ENCODE measurements around the gene ATG2A. TPM values are rescaled to one million over a fixed set of nuclear protein-coding genes. Genes with fewer than 3 reads are reported as not detected.
A peak's percentile ranks its signal among the peaks of the same experiment; 100 is the strongest.

Gene ATG2A
- total RNA-seq, 1 donor = 25.7 TPM

GRCh38 chr11:64933213-64933934 is 16.4 kb upstream of the ATG2A start:
- Histone ChIP-seq H3K27me3 (ENCODE audit: insufficient read depth, low read length) (no peaks in the 10 kb centered on the region), H3K4me1 (ENCODE audit: insufficient read depth, low read length) (no peaks in the 10 kb centered on the region), H3K9me3 (ENCODE audit: low read depth, low read length) (no peaks in the 10 kb centered on the region), H4K20me1 (ENCODE audit: insufficient read depth, low read length) (no peaks in the 10 kb centered on the region), H3K4me3 (ENCODE audit: insufficient read depth, low read length) (no peak overlapping the region), H3K79me2 (ENCODE audit: insufficient read depth, low read length) (no peaks in the 10 kb centered on the region), H2AFZ (ENCODE audit: low read length) (no peak overlapping the region), H3K36me3 (ENCODE audit: insufficient read depth, low read length) (peaks cover 45% of the 10 kb centered on the region), H3K27ac (ENCODE audit: low read depth, low read length) (no peak overlapping the region), H3K4me2 (ENCODE audit: insufficient read depth, low read length) (no peak overlapping the region)
- no peak for TF ChIP-seq CTCF (IDR thresholded peaks at IDR 0.05; ENCODE audit: extremely low read depth, low read depth, low read length)
- DNase-seq (ENCODE audit: insufficient read length, low spot score, missing footprints) = peak; percentile 37

- Histone ChIP-seq H3K9me3 (ENCODE audit: low read depth, low read length) (no peaks in the 10 kb centered on the region), H3K36me3 (ENCODE audit: insufficient read depth, low read length) (peaks cover 49% of the 10 kb centered on the region), H3K79me2 (ENCODE audit: insufficient read depth, low read length) (no peaks in the 10 kb centered on the region), H3K4me1 (ENCODE audit: insufficient read depth, low read length) (no peaks in the 10 kb centered on the region), H4K20me1 (ENCODE audit: insufficient read depth, low read length) (no peaks in the 10 kb centered on the region), H3K27ac (ENCODE audit: low read depth, low read length) (no peak overlapping the region), H3K4me2 (ENCODE audit: insufficient read depth, low read length) (no peak overlapping the region), H3K4me3 (ENCODE audit: insufficient read depth, low read length) (no peak overlapping the region), H3K27me3 (ENCODE audit: insufficient read depth, low read length) (no peaks in the 10 kb centered on the region), H2AFZ (ENCODE audit: low read length) (no peak overlapping the region)
- peak; percentile 10 for DNase-seq (ENCODE audit: insufficient read length, low spot score, missing footprints)
- TF ChIP-seq CTCF (IDR thresholded peaks at IDR 0.05; ENCODE audit: extremely low read depth, low read depth, low read length) = no peak
These were observed 15.3 kb upstream of the ATG2A start for GRCh38 chr11:64932324-64932723.

- peaks cover 5% of the 10 kb centered on the region for H3K79me2 ChIP-seq (ENCODE audit: insufficient read depth, low read length)
- H3K4me3 ChIP-seq (ENCODE audit: insufficient read depth, low read length) = no peak overlapping the region
- no peak overlapping the region for H3K27ac ChIP-seq (ENCODE audit: low read depth, low read length)
- no peaks in the 10 kb centered on the region for H4K20me1 ChIP-seq (ENCODE audit: insufficient read depth, low read length)
- H3K4me2 ChIP-seq (ENCODE audit: insufficient read depth, low read length) = no peak overlapping the region
- peaks cover 49% of the 10 kb centered on the region for H3K36me3 ChIP-seq (ENCODE audit: insufficient read depth, low read length)
- no peaks in the 10 kb centered on the region for H3K9me3 ChIP-seq (ENCODE audit: low read depth, low read length)
- DNase-seq (ENCODE audit: insufficient read length, low spot score, missing footprints) = peak; percentile 27
- H3K4me1 ChIP-seq (ENCODE audit: insufficient read depth, low read length) = no peaks in the 10 kb centered on the region
- H3K27me3 ChIP-seq (ENCODE audit: insufficient read depth, low read length) = no peaks in the 10 kb centered on the region
- no peak for TF ChIP-seq CTCF (IDR thresholded peaks at IDR 0.05; ENCODE audit: extremely low read depth, low read depth, low read length)
- no peak overlapping the region for H2AFZ ChIP-seq (ENCODE audit: low read length)
These were observed 14.3 kb upstream of the ATG2A start for GRCh38 chr11:64931290-64931689.

GRCh38 chr11:64930340-64930739 is 13.3 kb upstream of the ATG2A start:
- Histone ChIP-seq H3K79me2 (ENCODE audit: insufficient read depth, low read length) (peaks cover 13% of the 10 kb centered on the region), H3K9me3 (ENCODE audit: low read depth, low read length) (no peaks in the 10 kb centered on the region), H3K4me1 (ENCODE audit: insufficient read depth, low read length) (no peaks in the 10 kb centered on the region), H3K27ac (ENCODE audit: low read depth, low read length) (no peak overlapping the region), H4K20me1 (ENCODE audit: insufficient read depth, low read length) (no peaks in the 10 kb centered on the region), H3K4me2 (ENCODE audit: insufficient read depth, low read length) (no peak overlapping the region), H3K36me3 (ENCODE audit: insufficient read depth, low read length) (peaks cover 49% of the 10 kb centered on the region), H2AFZ (ENCODE audit: low read length) (no peak overlapping the region), H3K4me3 (ENCODE audit: insufficient read depth, low read length) (no peak overlapping the region), H3K27me3 (ENCODE audit: insufficient read depth, low read length) (no peaks in the 10 kb centered on the region)
- no peak for TF ChIP-seq CTCF (IDR thresholded peaks at IDR 0.05; ENCODE audit: extremely low read depth, low read depth, low read length)
- peak; percentile 35 for DNase-seq (ENCODE audit: insufficient read length, low spot score, missing footprints)
